OCI-LY1 (cell line): ENCODE data around the gene KRT32.

Experiments
- H2AFZ ChIP-seq: fragments of 200-600 bp; sonication (generic), shearing (Covaris generic); 2 replicates; pipeline ENCODE4 v1.6.0; 2014; ENCODE audit warnings: antibody characterized with exemption, mild to moderate bottlenecking, low read length
- H3F3A ChIP-seq: fragments of 200-600 bp; sonication (generic), shearing (Covaris generic); 2 replicates; pipeline ENCODE4 v1.6.0; 2014; ENCODE audit warnings: mild to moderate bottlenecking, antibody characterized with exemption, low read length, moderate library complexity; ENCODE audit not compliant: insufficient read depth
- H3K27ac ChIP-seq: fragments of 200-600 bp; sonication (generic); 2 replicates; pipeline ENCODE4 v1.5.1; 2014; ENCODE audit warnings: low read length, mixed run types, mild to moderate bottlenecking, low read depth; ENCODE audit not compliant: poor library complexity, severe bottlenecking
- H3K27me3 ChIP-seq: fragments of 200-600 bp; sonication (generic); 2 replicates; pipeline ENCODE4 v1.6.0; 2014; ENCODE audit warnings: antibody characterized with exemption, mild to moderate bottlenecking, low read length, moderate library complexity; ENCODE audit not compliant: insufficient read depth
- H3K36me3 ChIP-seq: fragments of 200-600 bp; sonication (generic); 2 replicates; pipeline ENCODE4 v1.6.1; 2014; ENCODE audit warnings: mild to moderate bottlenecking, antibody characterized with exemption, low read length, moderate library complexity, mixed read lengths; ENCODE audit not compliant: insufficient read depth
- H3K4me1 ChIP-seq: fragments of 200-600 bp; sonication (generic); 2 replicates; pipeline ENCODE4 v1.5.1; 2014; ENCODE audit warnings: mild to moderate bottlenecking, low read length, moderate library complexity; ENCODE audit not compliant: insufficient read depth, severe bottlenecking
- H3K4me2 ChIP-seq: fragments of 200-600 bp; sonication (generic), shearing (Covaris generic); 2 replicates; pipeline ENCODE4 v1.6.1; 2014; ENCODE audit warnings: low read length
- H3K4me3 ChIP-seq: fragments of 200-600 bp; sonication (generic); 2 replicates; pipeline ENCODE4 v1.5.1; 2014; ENCODE audit warnings: low read length, low read depth, mild to moderate bottlenecking, mixed read lengths; ENCODE audit not compliant: poor library complexity, severe bottlenecking
- H3K79me2 ChIP-seq: fragments of 200-600 bp; shearing (Covaris generic); 2 replicates; pipeline ENCODE4 v1.6.1; 2016; ENCODE audit warnings: mixed run types, low read length, mixed read lengths; ENCODE audit not compliant: insufficient read depth
- H3K9ac ChIP-seq: fragments of 200-600 bp; sonication (generic), shearing (Covaris generic); 2 replicates; pipeline ENCODE4 v1.6.1; 2014; ENCODE audit warnings: mild to moderate bottlenecking, low read length, mixed read lengths
- H3K9me2 ChIP-seq: fragments of 200-600 bp; sonication (generic), shearing (Covaris generic); 2 replicates; pipeline ENCODE4 v1.6.1; 2014; ENCODE audit warnings: low read depth, mild to moderate bottlenecking, low read length, mixed read lengths
- H3K9me3 ChIP-seq: fragments of 200-600 bp; shearing (Covaris generic); 2 replicates; pipeline ENCODE4 v1.6.1; 2014; ENCODE audit warnings: low read length, mixed read lengths
- H4K20me1 ChIP-seq: fragments of 200-600 bp; sonication (generic), shearing (Covaris generic); 2 replicates; pipeline ENCODE4 v1.6.0; 2016; ENCODE audit warnings: mild to moderate bottlenecking, low read length; ENCODE audit not compliant: insufficient read depth
- CTCF ChIP-seq: fragments of 200-600 bp; sonication (generic), shearing (Covaris generic); IDR thresholded peaks from 2 replicates; pipeline ENCODE4 v1.5.1; 2017; ENCODE audit warnings: mild to moderate bottlenecking, antibody characterized with exemption, low read length, moderate library complexity, mixed read lengths
- EZH2 ChIP-seq: fragments of 200-600 bp; sonication (generic), shearing (Covaris generic); IDR thresholded peaks from 2 replicates; pipeline ENCODE4 v1.8.0; 2017; ENCODE audit warnings: borderline replicate concordance, mixed run types, mild to moderate bottlenecking, antibody characterized with exemption, low read length, moderate library complexity, mixed read lengths

KRT32 gene

GRCh38 chr17:41437254-41437653 is 29.9 kb downstream of the KRT32 start:
- no peaks in the 10 kb centered on the region for H3K36me3 ChIP-seq
- no peaks in the 10 kb centered on the region for H3F3A ChIP-seq
- no peaks in the 10 kb centered on the region for H3K9me3 ChIP-seq
- H2AFZ ChIP-seq, result no peak overlapping the region
- no peak overlapping the region for H3K9ac ChIP-seq
- no peak overlapping the region for H3K4me2 ChIP-seq
- H4K20me1 ChIP-seq, result no peaks in the 10 kb centered on the region; the same call in 1 of the 2 replicates
- H3K27me3 ChIP-seq, result no peaks in the 10 kb centered on the region
- no peaks in the 10 kb centered on the region for H3K79me2 ChIP-seq
- H3K4me1 ChIP-seq, result no peaks in the 10 kb centered on the region
- H3K9me2 ChIP-seq, result no peaks in the 10 kb centered on the region
- H3K27ac ChIP-seq, result no peak overlapping the region
- H3K4me3 ChIP-seq, result no peak overlapping the region
- TF ChIP-seq CTCF, result no peak

- Histone ChIP-seq H2AFZ (no peak overlapping the region), H3K4me1 (no peaks in the 10 kb centered on the region), H3K36me3 (no peaks in the 10 kb centered on the region), H3K79me2 (no peaks in the 10 kb centered on the region), H3K27ac (no peak overlapping the region), H4K20me1 (no peaks in the 10 kb centered on the region; the same call in 1 of the 2 replicates), H3K9ac (no peak overlapping the region), H3K9me2 (no peaks in the 10 kb centered on the region), H3K4me2 (no peak overlapping the region), H3K4me3 (no peak overlapping the region), H3K27me3 (no peaks in the 10 kb centered on the region), H3F3A (no peaks in the 10 kb centered on the region), H3K9me3 (no peaks in the 10 kb centered on the region)
- TF ChIP-seq CTCF (no peak), EZH2 (no peak)
These were observed 32.8 kb downstream of the KRT32 start for GRCh38 chr17:41434415-41434814.

GRCh38 chr17:41434005-41434404 is 33.2 kb downstream of the KRT32 start:
- Histone ChIP-seq H3K36me3 (no peaks in the 10 kb centered on the region), H3K9ac (no peak overlapping the region), H3K27ac (no peak overlapping the region), H3K4me1 (no peaks in the 10 kb centered on the region), H3K79me2 (no peaks in the 10 kb centered on the region), H3K9me2 (no peaks in the 10 kb centered on the region), H2AFZ (no peak overlapping the region), H3K27me3 (no peaks in the 10 kb centered on the region), H4K20me1 (no peaks in the 10 kb centered on the region; the same call in 1 of the 2 replicates), H3F3A (no peaks in the 10 kb centered on the region), H3K9me3 (no peaks in the 10 kb centered on the region), H3K4me3 (no peak overlapping the region), H3K4me2 (no peak overlapping the region)
- TF ChIP-seq CTCF, result no peak
- no peak for TF ChIP-seq EZH2
